ENCODE data around the gene WRAP73.

Gene WRAP73

DNA sequence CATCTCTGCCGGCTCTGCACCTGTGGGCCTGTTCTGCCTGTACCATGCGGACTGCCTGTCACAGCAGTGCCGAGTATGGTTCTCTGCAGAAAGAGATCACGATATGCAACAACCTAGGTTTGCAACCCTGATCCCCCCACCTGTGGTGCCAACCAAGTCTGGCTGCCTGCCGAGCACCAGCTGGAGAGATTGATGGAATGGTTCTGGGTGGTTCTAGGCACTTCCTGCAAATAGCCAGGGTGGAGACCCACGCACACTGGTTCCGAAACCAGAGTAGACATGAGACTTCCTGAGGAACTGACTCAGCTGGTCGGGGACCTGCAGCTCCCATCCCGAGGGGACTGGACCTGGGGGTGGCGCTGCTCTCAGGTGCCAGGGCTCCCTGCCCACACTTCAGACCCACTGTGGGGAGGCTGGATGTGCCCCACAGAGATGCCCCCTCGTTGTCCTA lies 19.7 kb downstream of the WRAP73 start:
- H3K4me3 ChIP-seq (ENCODE audit: low read depth, low read length): no peak overlapping the region
- TF ChIP-seq, protein P1, sequence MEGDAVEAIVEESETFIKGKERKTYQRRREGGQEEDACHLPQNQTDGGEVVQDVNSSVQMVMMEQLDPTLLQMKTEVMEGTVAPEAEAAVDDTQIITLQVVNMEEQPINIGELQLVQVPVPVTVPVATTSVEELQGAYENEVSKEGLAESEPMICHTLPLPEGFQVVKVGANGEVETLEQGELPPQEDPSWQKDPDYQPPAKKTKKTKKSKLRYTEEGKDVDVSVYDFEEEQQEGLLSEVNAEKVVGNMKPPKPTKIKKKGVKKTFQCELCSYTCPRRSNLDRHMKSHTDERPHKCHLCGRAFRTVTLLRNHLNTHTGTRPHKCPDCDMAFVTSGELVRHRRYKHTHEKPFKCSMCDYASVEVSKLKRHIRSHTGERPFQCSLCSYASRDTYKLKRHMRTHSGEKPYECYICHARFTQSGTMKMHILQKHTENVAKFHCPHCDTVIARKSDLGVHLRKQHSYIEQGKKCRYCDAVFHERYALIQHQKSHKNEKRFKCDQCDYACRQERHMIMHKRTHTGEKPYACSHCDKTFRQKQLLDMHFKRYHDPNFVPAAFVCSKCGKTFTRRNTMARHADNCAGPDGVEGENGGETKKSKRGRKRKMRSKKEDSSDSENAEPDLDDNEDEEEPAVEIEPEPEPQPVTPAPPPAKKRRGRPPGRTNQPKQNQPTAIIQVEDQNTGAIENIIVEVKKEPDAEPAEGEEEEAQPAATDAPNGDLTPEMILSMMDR (IDR thresholded peaks at IDR 0.05; ENCODE audit: borderline replicate concordance, insufficient read depth, low read depth, low read length): no peak

DNA sequence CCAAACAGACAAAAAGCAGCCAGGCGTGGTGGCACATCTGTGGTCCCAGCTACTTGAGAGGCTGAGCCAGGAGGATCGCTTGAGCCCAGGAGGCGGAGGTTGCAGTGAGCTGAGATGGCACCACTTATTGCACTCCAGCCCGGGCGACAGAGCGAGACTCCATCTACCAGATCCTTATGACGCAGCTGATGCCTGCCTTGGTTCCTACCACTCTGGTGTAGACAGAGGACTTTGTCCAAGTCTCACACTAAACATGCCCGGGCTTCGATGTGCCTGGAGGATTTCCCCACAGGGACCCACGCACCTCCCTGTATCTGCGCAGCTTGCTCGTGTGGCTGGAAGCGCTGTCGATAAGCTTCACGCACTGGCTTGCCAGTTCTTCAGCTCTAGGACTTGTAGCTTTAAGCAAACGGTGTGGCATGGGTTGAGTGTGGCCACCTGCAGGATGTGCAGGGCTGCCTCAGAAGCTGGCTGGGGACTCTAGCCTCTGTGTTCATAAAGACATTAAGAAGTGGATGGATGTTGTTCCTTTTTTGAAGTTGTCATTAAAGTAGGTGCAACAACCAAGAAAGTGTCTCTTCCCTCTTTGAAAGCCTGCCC lies 20.2 kb downstream of the WRAP73 start:
- H3K4me3 ChIP-seq (ENCODE audit: low read depth, low read length): no peak overlapping the region
- TF ChIP-seq, protein P1 (IDR thresholded peaks at IDR 0.05; ENCODE audit: borderline replicate concordance, insufficient read depth, low read depth, low read length): no peak

DNA sequence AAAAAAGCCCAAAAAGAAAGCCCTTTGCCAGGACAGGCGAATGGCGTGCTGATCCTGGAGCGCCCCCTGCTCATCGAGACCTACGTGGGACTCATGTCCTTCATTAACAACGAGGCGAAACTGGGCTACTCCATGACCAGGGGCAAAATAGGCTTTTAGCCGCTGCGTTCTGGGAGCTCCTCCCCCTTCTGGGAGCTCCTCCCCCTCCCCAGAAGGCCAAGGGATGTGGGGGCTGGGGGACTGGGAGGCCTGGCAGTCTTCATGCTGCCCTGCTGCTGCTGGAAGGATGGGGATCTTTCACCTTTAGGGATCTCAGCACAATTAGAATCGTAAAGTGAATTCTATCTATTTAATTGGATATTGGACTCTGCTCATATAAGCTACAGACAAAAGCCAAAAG lies 21.5 kb downstream of the WRAP73 start:
- TF ChIP-seq, protein P1 (IDR thresholded peaks at IDR 0.05; ENCODE audit: borderline replicate concordance, insufficient read depth, low read depth, low read length): no peak
- H3K4me3 ChIP-seq (ENCODE audit: low read depth, low read length): no peak overlapping the region

DNA sequence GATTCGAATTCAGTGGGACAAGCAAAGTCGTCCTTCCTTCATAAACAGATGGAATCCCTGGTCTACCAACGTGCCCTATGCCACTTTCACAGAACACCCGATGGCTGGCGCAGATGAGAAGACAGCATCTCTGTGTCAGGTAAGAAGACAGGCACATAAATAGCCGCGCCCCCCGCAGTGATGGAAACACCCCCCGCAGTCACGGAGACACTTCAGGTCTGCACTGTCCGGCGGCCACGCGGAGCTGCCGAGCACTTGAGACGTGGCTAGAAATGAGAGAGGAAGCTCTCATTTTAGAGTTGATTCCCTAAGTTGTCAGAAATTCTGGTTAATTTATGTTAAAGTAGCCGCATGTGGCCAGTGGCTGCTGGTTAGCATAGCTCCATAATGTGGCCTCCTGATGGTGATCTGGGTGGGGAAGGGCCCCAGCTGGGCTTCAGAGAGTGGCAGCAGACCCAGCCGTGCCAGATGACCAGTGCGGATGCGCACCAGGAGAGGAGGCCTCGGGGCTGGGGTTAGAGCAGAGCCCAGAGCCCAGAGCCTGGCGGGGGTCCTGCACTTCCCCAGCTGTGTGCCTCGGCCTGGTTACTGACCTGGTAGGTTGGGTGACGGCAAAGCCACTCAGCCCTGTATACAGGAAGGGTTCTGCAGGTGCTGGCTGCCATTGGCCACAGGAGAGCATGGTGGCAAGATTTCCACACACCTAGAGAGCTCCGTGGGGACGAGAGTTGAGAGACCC lies 22.2 kb downstream of the WRAP73 start:
- TF ChIP-seq, protein P1 (IDR thresholded peaks at IDR 0.05; ENCODE audit: borderline replicate concordance, insufficient read depth, low read depth, low read length): no peak
- H3K4me3 ChIP-seq (ENCODE audit: low read depth, low read length): no peak overlapping the region

DNA sequence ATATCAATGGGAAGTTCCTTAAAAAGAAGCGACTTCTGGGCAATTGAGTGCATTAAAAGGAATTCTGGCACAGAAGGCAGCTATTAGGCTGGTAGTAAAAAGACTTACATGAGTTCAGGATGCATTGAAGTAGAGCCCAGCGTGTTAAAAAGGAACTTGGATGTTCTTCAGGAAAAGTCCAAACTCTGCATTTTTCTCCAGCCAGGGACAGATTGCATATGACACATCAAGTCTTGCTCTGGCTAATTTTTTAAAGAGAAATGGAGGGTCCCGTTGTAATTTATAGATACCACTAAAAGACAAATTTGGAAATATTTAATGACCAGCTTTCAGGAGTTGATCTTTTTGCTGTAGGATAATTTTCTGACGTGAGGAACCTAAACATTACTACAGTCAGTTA lies 23.9 kb downstream of the WRAP73 start:
- TF ChIP-seq, protein P1 (IDR thresholded peaks at IDR 0.05; ENCODE audit: borderline replicate concordance, insufficient read depth, low read depth, low read length): no peak
- no peak overlapping the region for H3K4me3 ChIP-seq (ENCODE audit: low read depth, low read length)

DNA sequence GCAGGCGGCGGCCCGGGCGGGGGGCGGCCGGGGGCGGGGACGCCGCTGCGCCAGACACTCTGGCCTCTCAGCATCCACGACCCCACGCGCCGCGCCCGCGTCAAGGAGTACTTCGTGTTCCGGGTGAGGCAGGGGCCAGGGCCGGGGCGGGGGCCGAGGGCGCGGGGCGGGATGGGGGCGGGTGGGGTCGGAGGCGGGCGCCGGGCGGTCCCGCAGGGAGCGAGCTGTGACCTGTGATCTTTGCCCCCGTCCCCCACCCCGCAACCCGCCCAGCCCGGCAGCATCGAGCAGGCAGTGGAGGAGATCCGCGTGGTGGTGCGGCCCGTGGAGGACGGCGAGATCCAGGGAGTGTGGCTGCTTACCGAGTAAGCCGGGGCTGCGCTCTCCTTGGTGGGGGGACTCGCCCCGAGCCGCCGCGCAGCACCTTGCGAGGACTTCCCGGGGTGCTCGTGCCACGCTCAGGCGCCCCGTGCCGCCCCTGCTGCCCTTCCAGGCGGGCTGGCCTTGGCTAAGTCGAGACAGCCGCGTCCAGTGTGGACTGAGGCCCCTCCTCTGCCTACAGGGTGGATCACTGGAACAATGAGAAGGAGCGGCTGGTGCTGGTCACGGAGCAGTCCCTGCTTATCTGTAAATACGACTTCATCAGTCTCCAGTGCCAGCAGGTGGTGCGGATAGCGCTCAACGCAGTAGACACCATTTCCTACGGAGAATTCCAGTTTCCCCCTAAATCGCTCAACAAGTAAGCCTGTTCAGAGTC lies 24.6 kb downstream of the WRAP73 start:
- TF ChIP-seq, protein P1 (IDR thresholded peaks at IDR 0.05; ENCODE audit: borderline replicate concordance, insufficient read depth, low read depth, low read length): no peak
- H3K4me3 ChIP-seq (ENCODE audit: low read depth, low read length): peak overlapping the region; percentile 54

All from GM12875 (cell line).